HL-60 (cell line): ENCODE results near the gene TBC1D16.

Experiments used
- DNase-seq, 2 experiments: peaks; one replicate each; pipeline ENCODE4 v3.0.0-alpha.2; 2010 to 2020; ENCODE audit warnings: low read depth in 1 of 2, low spot score in 1 of 2
- H3K27ac ChIP-seq: fragments of 250-450 bp; sonication (Bioruptor Pico); replicated peaks from 2 replicates; pipeline ENCODE4 v1.5.1; 2020; ENCODE audit warnings: mild to moderate bottlenecking, moderate library complexity
- H3K27me3 ChIP-seq: fragments of 250-450 bp; sonication (Bioruptor Pico); 2 replicates; pipeline ENCODE4 v1.5.1; 2021; ENCODE audit warnings: mild to moderate bottlenecking, moderate library complexity; ENCODE audit not compliant: insufficient read depth, poor library complexity, severe bottlenecking
- H3K4me3 ChIP-seq: replicated peaks from 2 replicates; pipeline ENCODE4 v1.5.1; 2011; ENCODE audit warnings: mild to moderate bottlenecking, control low read depth, low read length; ENCODE audit not compliant: insufficient read depth
- CTCF ChIP-seq: IDR thresholded peaks from one replicate; pipeline ENCODE4 v1.5.1; 2011; ENCODE audit warnings: low read length, control low read depth, inconsistent platforms; ENCODE audit not compliant: insufficient read depth
- GABPA ChIP-seq: IDR thresholded peaks from 2 replicates; pipeline ENCODE4 v1.6.1; 2012; ENCODE audit warnings: low read depth
- POLR2AphosphoS5 ChIP-seq: IDR thresholded peaks from 2 replicates; pipeline ENCODE4 v1.6.1; 2012; ENCODE audit warnings: low read depth
- REST ChIP-seq: IDR thresholded peaks from 2 replicates; pipeline ENCODE4 v1.6.1; 2012; ENCODE audit warnings: low read depth; ENCODE audit not compliant: insufficient replicate concordance
- SPI1 ChIP-seq: IDR thresholded peaks from 2 replicates; pipeline ENCODE4 v1.6.1; 2012; ENCODE audit warnings: low read depth, mild to moderate bottlenecking, borderline replicate concordance

TBC1D16 gene

DNA sequence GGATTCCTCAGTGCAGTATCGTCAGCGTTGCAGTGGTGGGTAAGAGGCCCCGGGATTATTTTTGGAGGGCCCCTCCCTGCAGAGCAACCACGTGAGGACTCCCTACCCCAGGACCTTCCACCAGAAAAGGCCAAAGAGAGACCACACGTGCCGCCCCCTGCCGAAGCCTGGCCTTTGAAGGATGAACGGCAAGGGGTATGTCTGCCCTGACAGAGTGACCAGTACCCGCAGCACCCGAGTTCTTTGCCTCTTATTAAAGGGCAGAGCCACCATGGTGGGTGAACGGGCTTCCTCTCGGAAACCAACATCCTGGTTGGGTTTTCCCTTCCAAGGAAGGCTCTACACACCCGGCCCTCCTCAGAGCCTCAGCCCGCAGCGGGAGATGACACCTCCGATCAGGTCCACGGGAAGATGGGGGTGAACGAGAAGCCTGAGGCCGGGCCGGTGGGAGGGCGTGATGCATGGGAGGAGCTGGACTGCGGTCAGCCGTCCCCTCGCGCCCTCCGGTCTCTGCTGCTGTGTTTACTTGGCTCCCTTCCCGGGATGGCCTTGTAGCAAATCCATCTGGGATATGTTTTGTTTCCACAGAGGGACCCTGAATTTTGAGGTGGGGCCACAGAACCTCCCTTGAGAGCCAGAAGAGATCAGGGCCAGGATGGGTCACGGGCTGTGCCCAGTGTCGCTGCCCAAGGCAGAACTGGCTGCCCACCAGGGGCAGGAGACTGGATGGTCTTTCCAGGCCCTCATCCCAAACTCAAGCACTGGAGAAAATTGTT is 49.1 kb downstream of the TBC1D16 start:
- H3K4me3 ChIP-seq: no peak overlapping the region
- no peak overlapping the region for H3K27ac ChIP-seq
- H3K27me3 ChIP-seq: peaks cover 19% of the 10 kb centered on the region
- no peak for DNase-seq
- TF ChIP-seq GABPA (no peak), SPI1 (no peak), POLR2AphosphoS5 (no peak), CTCF (no peak), REST (no peak)

DNA sequence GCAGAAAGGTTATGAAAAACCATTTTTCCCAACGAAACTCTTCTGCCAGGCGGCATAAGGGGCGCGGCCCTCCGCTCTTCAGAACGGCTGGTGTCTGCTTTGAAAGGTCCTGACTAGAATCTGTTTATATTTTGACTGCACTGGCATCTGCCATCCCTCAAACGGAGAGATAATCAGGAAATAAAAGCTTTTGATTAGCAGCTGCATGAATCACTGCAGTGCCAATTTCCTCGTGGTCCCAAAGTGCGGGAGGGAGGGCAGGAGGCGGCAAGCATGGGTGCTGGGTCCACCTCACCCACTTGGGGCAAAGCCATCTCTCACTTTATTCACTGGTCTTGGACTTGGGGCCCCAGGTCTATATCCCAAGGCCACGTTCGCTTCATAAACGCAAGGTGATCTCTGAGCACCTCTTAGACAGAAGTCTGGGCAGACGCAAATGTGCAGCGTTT is 49.7 kb downstream of the TBC1D16 start:
- H3K27ac ChIP-seq: no peak overlapping the region
- no peak for DNase-seq
- peaks cover 16% of the 10 kb centered on the region for H3K27me3 ChIP-seq
- no peak overlapping the region for H3K4me3 ChIP-seq
- TF ChIP-seq CTCF (no peak), SPI1 (no peak), GABPA (no peak), REST (no peak), POLR2AphosphoS5 (no peak)

DNA sequence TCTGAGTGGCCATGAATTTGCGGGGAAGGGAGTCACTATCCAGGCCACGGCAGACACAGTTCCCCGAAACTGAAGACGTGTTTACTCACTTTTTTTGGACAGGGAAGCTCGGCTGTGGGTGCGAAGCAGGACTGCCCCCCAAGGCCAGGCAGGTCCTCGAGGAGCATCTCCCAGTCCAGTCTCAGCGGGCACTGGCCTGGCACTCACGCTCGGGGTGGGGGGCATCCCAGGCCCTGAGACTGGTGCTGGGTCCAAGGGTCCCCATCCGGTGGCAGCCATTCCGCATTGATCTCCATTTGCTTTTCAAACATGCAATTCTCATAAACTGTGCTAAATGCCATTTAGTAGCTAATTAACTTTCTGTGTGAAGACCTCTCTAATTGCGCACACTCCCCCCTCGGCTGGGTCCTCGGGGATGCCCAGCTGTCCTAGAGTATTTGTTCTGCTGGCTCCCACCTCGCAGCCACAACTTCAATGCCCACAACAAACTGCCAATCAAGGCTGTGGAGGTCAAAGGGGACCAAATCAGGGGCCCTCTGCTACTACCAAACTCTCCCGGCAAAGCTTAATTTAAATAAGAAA is 50.2 kb downstream of the TBC1D16 start:
- no peak for TF ChIP-seq SPI1
- no peak for TF ChIP-seq CTCF
- TF ChIP-seq GABPA: no peak
- TF ChIP-seq POLR2AphosphoS5: no peak
- no peak for TF ChIP-seq REST
- peaks cover 13% of the 10 kb centered on the region for H3K27me3 ChIP-seq
- no peak for DNase-seq
- no peak overlapping the region for H3K27ac ChIP-seq
- H3K4me3 ChIP-seq: no peak overlapping the region
